ENCODE results near the gene ZC3H10.
A peak's percentile ranks its signal among the peaks of the same experiment; 100 is the strongest.

- TF ChIP-seq, protein P1, sequence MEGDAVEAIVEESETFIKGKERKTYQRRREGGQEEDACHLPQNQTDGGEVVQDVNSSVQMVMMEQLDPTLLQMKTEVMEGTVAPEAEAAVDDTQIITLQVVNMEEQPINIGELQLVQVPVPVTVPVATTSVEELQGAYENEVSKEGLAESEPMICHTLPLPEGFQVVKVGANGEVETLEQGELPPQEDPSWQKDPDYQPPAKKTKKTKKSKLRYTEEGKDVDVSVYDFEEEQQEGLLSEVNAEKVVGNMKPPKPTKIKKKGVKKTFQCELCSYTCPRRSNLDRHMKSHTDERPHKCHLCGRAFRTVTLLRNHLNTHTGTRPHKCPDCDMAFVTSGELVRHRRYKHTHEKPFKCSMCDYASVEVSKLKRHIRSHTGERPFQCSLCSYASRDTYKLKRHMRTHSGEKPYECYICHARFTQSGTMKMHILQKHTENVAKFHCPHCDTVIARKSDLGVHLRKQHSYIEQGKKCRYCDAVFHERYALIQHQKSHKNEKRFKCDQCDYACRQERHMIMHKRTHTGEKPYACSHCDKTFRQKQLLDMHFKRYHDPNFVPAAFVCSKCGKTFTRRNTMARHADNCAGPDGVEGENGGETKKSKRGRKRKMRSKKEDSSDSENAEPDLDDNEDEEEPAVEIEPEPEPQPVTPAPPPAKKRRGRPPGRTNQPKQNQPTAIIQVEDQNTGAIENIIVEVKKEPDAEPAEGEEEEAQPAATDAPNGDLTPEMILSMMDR (IDR thresholded peaks at IDR 0.05; ENCODE audit: low read depth, low read length, poor library complexity, severe bottlenecking), result peak; percentile 67
- TF ChIP-seq EZH2phosphoT487 (IDR thresholded peaks at IDR 0.05; ENCODE audit: borderline replicate concordance, low read length), result no peak
Measured at GRCh38 chr12:56078931-56079722, 38.9 kb upstream of the ZC3H10 start.
